Keratinocyte (primary cell): ENCODE data around the gene IL15.

Experiments used
- CTCF ChIP-seq, 3 experiments: IDR thresholded peaks in 1 of 3; conservative IDR thresholded peaks in 1 of 3; optimal IDR thresholded peaks in 1 of 3; 2 replicates in 2 of 3; 3 replicates in 1 of 3; pipeline versions ENCODE3 to v1.5.1; 2011; ENCODE audit warnings: low read length in 3 of 3, mild to moderate bottlenecking in 3 of 3, moderate library complexity in 2 of 3, control low read depth in 1 of 3, inconsistent platforms in 1 of 3; ENCODE audit not compliant: insufficient read depth in 2 of 3; ENCODE audit errors: extremely low read depth in 1 of 3
- EZH2 ChIP-seq: IDR thresholded peaks from one replicate; pipeline ENCODE4 v1.6.1; 2012; ENCODE audit warnings: inconsistent platforms, mild to moderate bottlenecking, low read length, moderate library complexity

- TF ChIP-seq CTCF (optimal IDR thresholded peaks at IDR 0.05 in 1 of 3, IDR thresholded peaks at IDR 0.05 in 1 of 3, conservative IDR thresholded peaks at IDR 0.05 in 1 of 3; ENCODE audit: extremely low read depth in 1 of 3, insufficient read depth in 2 of 3, low read length in 3 of 3) (no peak), EZH2 (no peak)
These were observed 32.0 kb downstream of the IL15 start for GRCh38 chr4:141668200-141668910.
